H1 (cell line): ENCODE measurements around the gene CYP4B1. TPM values are rescaled to one million over a fixed set of nuclear protein-coding genes. Genes with fewer than 3 reads are reported as not detected.
A peak's percentile ranks its signal among the peaks of the same experiment; 100 is the strongest.

Experiments
- BCL11A ChIP-seq, 2 experiments: IDR thresholded peaks; one replicate each; pipeline ENCODE4 v1.6.1; 2011; ENCODE audit warnings: low read depth in 2 of 2, low read length in 2 of 2, mild to moderate bottlenecking in 2 of 2
- CBX5 ChIP-seq: fragments of 300-800, 300-1000 bp; sonication (generic); IDR thresholded peaks from 2 replicates; pipeline ENCODE4 v1.7.1; 2016; ENCODE audit warnings: antibody characterized with exemption, low read length, low read depth
- CREB1 ChIP-seq: IDR thresholded peaks from 2 replicates; pipeline ENCODE4 v1.6.1; 2012; ENCODE audit warnings: inconsistent platforms
- EP300 ChIP-seq, 2 experiments: IDR thresholded peaks; 1 replicate in 1 of 2; 2 replicates in 1 of 2; pipeline ENCODE4 v1.6.1; 2011 to 2012; ENCODE audit warnings: low read depth in 2 of 2, low read length in 2 of 2, mild to moderate bottlenecking in 2 of 2, borderline replicate concordance in 1 of 2, inconsistent platforms in 1 of 2, moderate library complexity in 1 of 2
- FOSL1 ChIP-seq: IDR thresholded peaks from 2 replicates; pipeline ENCODE4 v1.6.1; 2011; ENCODE audit warnings: mild to moderate bottlenecking, low read depth, low read length, moderate library complexity; ENCODE audit not compliant: insufficient read depth
- GTF2F1 ChIP-seq: IDR thresholded peaks from 2 replicates; pipeline ENCODE4 v1.6.1; 2012; ENCODE audit warnings: low read depth, low read length, improper control_type of control experiment, borderline replicate concordance
- MAFK ChIP-seq: IDR thresholded peaks from 2 replicates; pipeline ENCODE4 v1.6.1; 2012; ENCODE audit warnings: low read depth, mild to moderate bottlenecking, improper control_type of control experiment, low read length
- POU5F1 ChIP-seq: IDR thresholded peaks from 2 replicates; pipeline ENCODE4 v1.6.1; 2011; ENCODE audit warnings: low read depth, mild to moderate bottlenecking, low read length, moderate library complexity
- RAD21 ChIP-seq, 2 experiments: IDR thresholded peaks in 1 of 2; conservative IDR thresholded peaks in 1 of 2; 2 replicates each; pipeline ENCODE4 v1.6.1; 2011; ENCODE audit warnings: low read depth in 2 of 2, low read length in 2 of 2, improper control_type of control experiment in 1 of 2, inconsistent platforms in 1 of 2, mild to moderate bottlenecking in 1 of 2, moderate library complexity in 1 of 2
- RFX5 ChIP-seq: IDR thresholded peaks from 2 replicates; pipeline ENCODE4 v1.6.1; 2011; ENCODE audit warnings: low read depth, low read length, improper control_type of control experiment, borderline replicate concordance
- RXRA ChIP-seq: IDR thresholded peaks from 2 replicates; pipeline ENCODE4 v1.6.1; 2011; ENCODE audit warnings: low read depth, mild to moderate bottlenecking, low read length, moderate library complexity; ENCODE audit not compliant: insufficient read depth
- SIX5 ChIP-seq: IDR thresholded peaks from 2 replicates; pipeline ENCODE4 v1.6.1; 2011; ENCODE audit warnings: mild to moderate bottlenecking, low read depth, low read length
- SP2 ChIP-seq: IDR thresholded peaks from 2 replicates; pipeline ENCODE4 v1.6.1; 2012; ENCODE audit warnings: mild to moderate bottlenecking, low read length, inconsistent platforms
- YY1 ChIP-seq: IDR thresholded peaks from 2 replicates; pipeline ENCODE4 v1.6.1; 2011; ENCODE audit warnings: low read depth, mild to moderate bottlenecking, low read length
- ZNF274 ChIP-seq: IDR thresholded peaks from 2 replicates; pipeline ENCODE4 v1.7.0; 2012; ENCODE audit warnings: low read length, borderline replicate concordance; ENCODE audit errors: extremely low read depth
- polyA plus RNA-seq, 7 experiments: library from polyadenylated mRNA; depleted of rRNA in 3 of 7; stranded (reverse) in 5 of 7; unstranded in 2 of 7; fragments of >200 nt in 5 of 7; fragments of 200-250 nt in 2 of 7; gene quantifications; 1 replicate in 5 of 7; 2 replicates in 1 of 7; 4 replicates in 1 of 7; pipeline versions ENCODE4 v1.2.1 to v1.2.3, GENCODE V29; 2011 to 2013; ENCODE audit warnings: missing spikeins in 2 of 7, mixed read lengths in 2 of 7
- total RNA-seq: library from RNA; stranded (reverse); fragmentation: NEBNext Ultra II Directional; extraction: Animal tissue kit (Norgen Biotek cat#: 25700); gene quantifications from 2 replicates; pipeline ENCODE4 v1.2.1, GENCODE V29; 2021
- TF ChIP-seq, protein P1 (sequence below): IDR thresholded peaks from 2 replicates; pipeline ENCODE4 v1.6.1; 2011; ENCODE audit warnings: low read depth, mild to moderate bottlenecking, low read length; ENCODE audit not compliant: insufficient read depth
- TF ChIP-seq, protein P2 (sequence below): IDR thresholded peaks from 2 replicates; pipeline ENCODE4 v1.6.1; 2011; ENCODE audit warnings: low read length, improper control_type of control experiment
- TF ChIP-seq, protein P3 (sequence below), 3 experiments: IDR thresholded peaks; 1 replicate in 2 of 3; 2 replicates in 1 of 3; pipeline versions ENCODE4 v1.5.1 to v1.6.1; 2011; ENCODE audit warnings: low read length in 3 of 3, mild to moderate bottlenecking in 3 of 3, inconsistent platforms in 2 of 3, low read depth in 1 of 3, moderate library complexity in 1 of 3; ENCODE audit not compliant: insufficient read depth in 1 of 3; ENCODE audit errors: control extremely low read depth in 1 of 3

Gene CYP4B1
- total and polyA plus RNA-seq, 2 of the 8 experiments (the other 6 are each of a cell fraction or from before 2014, with no cell fraction given): 0.23 TPM; not detected in 1

DNA sequence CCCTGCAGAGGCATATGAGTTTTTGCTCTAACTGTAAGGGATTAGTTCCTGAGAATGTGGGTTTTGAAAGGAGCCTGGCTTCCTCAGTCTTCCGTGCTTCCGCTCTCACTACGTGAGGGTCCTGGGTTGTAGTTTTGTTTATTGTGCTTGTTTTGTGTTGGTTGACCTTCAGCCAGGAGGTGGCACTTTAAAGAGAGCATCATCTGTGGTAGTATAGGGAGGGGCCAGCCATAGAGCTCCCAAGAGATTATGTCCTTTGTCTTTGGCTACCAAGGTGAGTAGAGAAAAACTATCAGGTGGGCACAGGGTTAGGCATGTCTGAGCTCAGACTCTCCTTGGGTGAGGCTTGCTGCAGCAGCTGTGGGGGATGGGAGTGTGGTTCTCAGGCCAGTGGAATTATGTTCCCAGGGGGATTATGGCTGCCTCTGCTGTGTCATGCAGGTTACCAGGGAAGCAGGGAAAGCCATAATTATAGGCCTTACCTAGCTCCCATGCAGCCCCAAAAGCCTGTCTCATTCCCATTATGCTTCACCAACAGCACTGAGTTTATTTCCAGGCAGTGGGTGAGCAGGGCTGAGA lies 23.5 kb downstream of the CYP4B1 start (continued):
- TF ChIP-seq BCL11A (IDR thresholded peaks at IDR 0.05; ENCODE audit: low read depth in 2 of 2, low read length in 2 of 2): no peak
- TF ChIP-seq, protein P1, sequence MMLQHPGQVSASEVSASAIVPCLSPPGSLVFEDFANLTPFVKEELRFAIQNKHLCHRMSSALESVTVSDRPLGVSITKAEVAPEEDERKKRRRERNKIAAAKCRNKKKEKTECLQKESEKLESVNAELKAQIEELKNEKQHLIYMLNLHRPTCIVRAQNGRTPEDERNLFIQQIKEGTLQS: no peak
- peak; percentile 67 for TF ChIP-seq MAFK
- TF ChIP-seq, protein P2, sequence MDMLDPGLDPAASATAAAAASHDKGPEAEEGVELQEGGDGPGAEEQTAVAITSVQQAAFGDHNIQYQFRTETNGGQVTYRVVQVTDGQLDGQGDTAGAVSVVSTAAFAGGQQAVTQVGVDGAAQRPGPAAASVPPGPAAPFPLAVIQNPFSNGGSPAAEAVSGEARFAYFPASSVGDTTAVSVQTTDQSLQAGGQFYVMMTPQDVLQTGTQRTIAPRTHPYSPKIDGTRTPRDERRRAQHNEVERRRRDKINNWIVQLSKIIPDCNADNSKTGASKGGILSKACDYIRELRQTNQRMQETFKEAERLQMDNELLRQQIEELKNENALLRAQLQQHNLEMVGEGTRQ: no peak
- TF ChIP-seq RAD21 (IDR thresholded peaks at IDR 0.05 in 1 of 2, conservative IDR thresholded peaks at IDR 0.05 in 1 of 2; ENCODE audit: low read depth in 2 of 2, low read length in 2 of 2): 0 out of 4 replicates have a peak, but pooled peaks of 1 of the 2 experiments have one; percentile 1
- no peak for TF ChIP-seq ZNF274
- TF ChIP-seq, protein P3, sequence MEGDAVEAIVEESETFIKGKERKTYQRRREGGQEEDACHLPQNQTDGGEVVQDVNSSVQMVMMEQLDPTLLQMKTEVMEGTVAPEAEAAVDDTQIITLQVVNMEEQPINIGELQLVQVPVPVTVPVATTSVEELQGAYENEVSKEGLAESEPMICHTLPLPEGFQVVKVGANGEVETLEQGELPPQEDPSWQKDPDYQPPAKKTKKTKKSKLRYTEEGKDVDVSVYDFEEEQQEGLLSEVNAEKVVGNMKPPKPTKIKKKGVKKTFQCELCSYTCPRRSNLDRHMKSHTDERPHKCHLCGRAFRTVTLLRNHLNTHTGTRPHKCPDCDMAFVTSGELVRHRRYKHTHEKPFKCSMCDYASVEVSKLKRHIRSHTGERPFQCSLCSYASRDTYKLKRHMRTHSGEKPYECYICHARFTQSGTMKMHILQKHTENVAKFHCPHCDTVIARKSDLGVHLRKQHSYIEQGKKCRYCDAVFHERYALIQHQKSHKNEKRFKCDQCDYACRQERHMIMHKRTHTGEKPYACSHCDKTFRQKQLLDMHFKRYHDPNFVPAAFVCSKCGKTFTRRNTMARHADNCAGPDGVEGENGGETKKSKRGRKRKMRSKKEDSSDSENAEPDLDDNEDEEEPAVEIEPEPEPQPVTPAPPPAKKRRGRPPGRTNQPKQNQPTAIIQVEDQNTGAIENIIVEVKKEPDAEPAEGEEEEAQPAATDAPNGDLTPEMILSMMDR (IDR thresholded peaks at IDR 0.05; ENCODE audit: control extremely low read depth in 1 of 3, insufficient read depth in 1 of 3, low read depth in 1 of 3, low read length in 3 of 3): no peak
- no peak for TF ChIP-seq POU5F1
- no peak for TF ChIP-seq RFX5
- TF ChIP-seq FOSL1: no peak
- TF ChIP-seq GTF2F1: no peak
- TF ChIP-seq YY1: peak; percentile 84
- no peak for TF ChIP-seq EP300 (IDR thresholded peaks at IDR 0.05; ENCODE audit: borderline replicate concordance in 1 of 2, low read depth in 2 of 2, low read length in 2 of 2)
- no peak for TF ChIP-seq CBX5
- TF ChIP-seq SIX5: no peak
- TF ChIP-seq SP2: no peak
- TF ChIP-seq CREB1: no peak
- no peak for TF ChIP-seq RXRA
